HL-60 (cell line): Measurements from ENCODE around the gene RAP1B.

Experiments used
- DNase-seq, 2 experiments: peaks; one replicate each; pipeline ENCODE4 v3.0.0-alpha.2; 2010 to 2020; ENCODE audit warnings: low read depth in 1 of 2, low spot score in 1 of 2
- H3K27ac ChIP-seq: fragments of 250-450 bp; sonication (Bioruptor Pico); replicated peaks from 2 replicates; pipeline ENCODE4 v1.5.1; 2020; ENCODE audit warnings: mild to moderate bottlenecking, moderate library complexity
- H3K27me3 ChIP-seq: fragments of 250-450 bp; sonication (Bioruptor Pico); 2 replicates; pipeline ENCODE4 v1.5.1; 2021; ENCODE audit warnings: mild to moderate bottlenecking, moderate library complexity; ENCODE audit not compliant: insufficient read depth, poor library complexity, severe bottlenecking
- H3K4me3 ChIP-seq: replicated peaks from 2 replicates; pipeline ENCODE4 v1.5.1; 2011; ENCODE audit warnings: mild to moderate bottlenecking, control low read depth, low read length; ENCODE audit not compliant: insufficient read depth
- CTCF ChIP-seq: IDR thresholded peaks from one replicate; pipeline ENCODE4 v1.5.1; 2011; ENCODE audit warnings: low read length, control low read depth, inconsistent platforms; ENCODE audit not compliant: insufficient read depth
- GABPA ChIP-seq: IDR thresholded peaks from 2 replicates; pipeline ENCODE4 v1.6.1; 2012; ENCODE audit warnings: low read depth
- POLR2AphosphoS5 ChIP-seq: IDR thresholded peaks from 2 replicates; pipeline ENCODE4 v1.6.1; 2012; ENCODE audit warnings: low read depth
- REST ChIP-seq: IDR thresholded peaks from 2 replicates; pipeline ENCODE4 v1.6.1; 2012; ENCODE audit warnings: low read depth; ENCODE audit not compliant: insufficient replicate concordance
- SPI1 ChIP-seq: IDR thresholded peaks from 2 replicates; pipeline ENCODE4 v1.6.1; 2012; ENCODE audit warnings: low read depth, mild to moderate bottlenecking, borderline replicate concordance

RAP1B gene

GRCh38 chr12:68565391-68565903 is 45.3 kb upstream of the RAP1B start:
- no peak for DNase-seq
- Histone ChIP-seq H3K4me3 (no peak overlapping the region), H3K27me3 (no peaks in the 10 kb centered on the region), H3K27ac (no peak overlapping the region)
- no peak for TF ChIP-seq SPI1

- TF ChIP-seq REST (no peak), CTCF (no peak), GABPA (no peak), POLR2AphosphoS5 (no peak), SPI1 (no peak)
- Histone ChIP-seq H3K4me3 (no peak overlapping the region), H3K27me3 (no peaks in the 10 kb centered on the region), H3K27ac (no peak overlapping the region)
- DNase-seq: no peak
Observed at GRCh38 chr12:68568922-68569569, 41.7 kb upstream of the RAP1B start.

GRCh38 chr12:68572661-68573060 is 38.0 kb upstream of the RAP1B start:
- H3K4me3 ChIP-seq: no peak overlapping the region
- H3K27me3 ChIP-seq: no peaks in the 10 kb centered on the region
- TF ChIP-seq SPI1 (no peak), GABPA (no peak), REST (no peak), POLR2AphosphoS5 (no peak), CTCF (no peak)
- H3K27ac ChIP-seq: no peak overlapping the region
- DNase-seq: no peak

- no peaks in the 10 kb centered on the region for H3K27me3 ChIP-seq
- no peak for DNase-seq
- no peak overlapping the region for H3K4me3 ChIP-seq
- TF ChIP-seq CTCF: no peak
- no peak for TF ChIP-seq POLR2AphosphoS5
- TF ChIP-seq GABPA: no peak
- no peak for TF ChIP-seq REST
- no peak for TF ChIP-seq SPI1
- H3K27ac ChIP-seq: no peak overlapping the region
Observed at GRCh38 chr12:68573406-68573805, 37.3 kb upstream of the RAP1B start.
